ENCODE measurements around the gene ROPN1B.

The ROPN1B gene

GRCh38 chr3:126030455-126030854, 61.5 kb downstream of the ROPN1B start:
- H3K4me3 ChIP-seq (ENCODE audit: low read length) = no peak overlapping the region
- no peaks in the 10 kb centered on the region for H4K20me1 ChIP-seq (ENCODE audit: insufficient read depth, low read length)
- no peaks in the 10 kb centered on the region for H3K27me3 ChIP-seq (ENCODE audit: low read depth, low read length)
- no peak overlapping the region for H3K9ac ChIP-seq (ENCODE audit: low read length)
- H3K4me2 ChIP-seq (ENCODE audit: low read length) = no peak overlapping the region
- no peak overlapping the region for H3K27ac ChIP-seq (ENCODE audit: low read length)
- H2AFZ ChIP-seq (ENCODE audit: low read depth, low read length) = no peak overlapping the region
- no peak for TF ChIP-seq EZH2phosphoT487 (IDR thresholded peaks at IDR 0.05; ENCODE audit: low read depth)
- H3K4me1 ChIP-seq (ENCODE audit: low read length) = no peaks in the 10 kb centered on the region
- peaks cover 4% of the 10 kb centered on the region for H3K36me3 ChIP-seq (replicated peaks; ENCODE audit: low read depth, low read length)
- H3K79me2 ChIP-seq (ENCODE audit: low read length) = no peaks in the 10 kb centered on the region
- peaks cover 3% of the 10 kb centered on the region; the same call in 1 of the 2 replicates for H3K9me3 ChIP-seq (ENCODE audit: insufficient read depth, low read length)

- Histone ChIP-seq H3K27ac (ENCODE audit: low read length) (no peak overlapping the region), H3K36me3 (replicated peaks; ENCODE audit: low read depth, low read length) (peaks cover 4% of the 10 kb centered on the region), H3K4me3 (ENCODE audit: low read length) (no peak overlapping the region), H3K9ac (ENCODE audit: low read length) (no peak overlapping the region), H2AFZ (ENCODE audit: low read depth, low read length) (no peak overlapping the region), H3K4me2 (ENCODE audit: low read length) (no peak overlapping the region), H3K79me2 (ENCODE audit: low read length) (no peaks in the 10 kb centered on the region), H3K9me3 (ENCODE audit: insufficient read depth, low read length) (peaks cover 3% of the 10 kb centered on the region; the same call in 1 of the 2 replicates), H3K4me1 (ENCODE audit: low read length) (no peaks in the 10 kb centered on the region), H4K20me1 (ENCODE audit: insufficient read depth, low read length) (no peaks in the 10 kb centered on the region), H3K27me3 (ENCODE audit: low read depth, low read length) (no peaks in the 10 kb centered on the region)
- TF ChIP-seq CTCF (IDR thresholded peaks at IDR 0.05; ENCODE audit: low read depth, low read length) (no peak), EZH2phosphoT487 (IDR thresholded peaks at IDR 0.05; ENCODE audit: low read depth) (no peak)
Observed at GRCh38 chr3:126031981-126032471, 63.0 kb downstream of the ROPN1B start.

Data from OCI-LY3 (cell line).